Measurements from ENCODE around the gene CA4.
A peak's percentile ranks its signal among the peaks of the same experiment; 100 is the strongest.

CA4 gene

GRCh38 chr17:60128171-60128859 lies 21.5 kb upstream of the CA4 start:
- ATAC-seq (ENCODE audit: low read depth) (no peak), DNase-seq (ENCODE audit: low spot score) (no peak)
- H3K27me3 ChIP-seq (ENCODE audit: insufficient read depth, poor library complexity, severe bottlenecking) = no peaks in the 10 kb centered on the region
- no peaks in the 10 kb centered on the region for H3K4me1 ChIP-seq (ENCODE audit: insufficient read depth, poor library complexity, severe bottlenecking)
- H3K27ac ChIP-seq (ENCODE audit: poor library complexity, severe bottlenecking) = no peak overlapping the region
- H3K9me3 ChIP-seq (ENCODE audit: severe bottlenecking) = no peaks in the 10 kb centered on the region
- no peak for TF ChIP-seq CTCF (IDR thresholded peaks at IDR 0.05; ENCODE audit: poor library complexity, severe bottlenecking)
- H3K36me3 ChIP-seq (ENCODE audit: low read depth) = peaks cover 15% of the 10 kb centered on the region
- H3K4me3 ChIP-seq (ENCODE audit: severe bottlenecking) = no peak overlapping the region

GRCh38 chr17:60129164-60129563 lies 20.6 kb upstream of the CA4 start:
- Histone ChIP-seq H3K36me3 (ENCODE audit: low read depth) (peaks cover 16% of the 10 kb centered on the region), H3K27ac (ENCODE audit: poor library complexity, severe bottlenecking) (no peak overlapping the region), H3K4me3 (ENCODE audit: severe bottlenecking) (no peak overlapping the region), H3K9me3 (ENCODE audit: severe bottlenecking) (no peaks in the 10 kb centered on the region), H3K27me3 (ENCODE audit: insufficient read depth, poor library complexity, severe bottlenecking) (no peaks in the 10 kb centered on the region), H3K4me1 (ENCODE audit: insufficient read depth, poor library complexity, severe bottlenecking) (no peaks in the 10 kb centered on the region)
- no peak for TF ChIP-seq CTCF (IDR thresholded peaks at IDR 0.05; ENCODE audit: poor library complexity, severe bottlenecking)
- DNase-seq (ENCODE audit: low spot score) = no peak
- no peak for ATAC-seq (ENCODE audit: low read depth)

- Histone ChIP-seq H3K27me3 (ENCODE audit: insufficient read depth, poor library complexity, severe bottlenecking) (no peaks in the 10 kb centered on the region), H3K4me1 (ENCODE audit: insufficient read depth, poor library complexity, severe bottlenecking) (no peaks in the 10 kb centered on the region), H3K4me3 (ENCODE audit: severe bottlenecking) (no peak overlapping the region), H3K9me3 (ENCODE audit: severe bottlenecking) (no peaks in the 10 kb centered on the region), H3K36me3 (ENCODE audit: low read depth) (peaks cover 16% of the 10 kb centered on the region), H3K27ac (ENCODE audit: poor library complexity, severe bottlenecking) (no peak overlapping the region)
- ATAC-seq (ENCODE audit: low read depth) (no peak), DNase-seq (ENCODE audit: low spot score) (no peak)
- no peak for TF ChIP-seq CTCF (IDR thresholded peaks at IDR 0.05; ENCODE audit: poor library complexity, severe bottlenecking)
Measured at GRCh38 chr17:60130466-60130865, 19.3 kb upstream of the CA4 start.

- Histone ChIP-seq H3K36me3 (ENCODE audit: low read depth) (peaks cover 16% of the 10 kb centered on the region), H3K4me1 (ENCODE audit: insufficient read depth, poor library complexity, severe bottlenecking) (no peaks in the 10 kb centered on the region), H3K4me3 (ENCODE audit: severe bottlenecking) (peak overlapping the region; percentile 82), H3K27ac (ENCODE audit: poor library complexity, severe bottlenecking) (peak overlapping the region; percentile 17), H3K27me3 (ENCODE audit: insufficient read depth, poor library complexity, severe bottlenecking) (peaks cover 14% of the 10 kb centered on the region), H3K9me3 (ENCODE audit: severe bottlenecking) (no peaks in the 10 kb centered on the region)
- DNase-seq (ENCODE audit: low spot score) (peak; percentile 21), ATAC-seq (ENCODE audit: low read depth) (peak; percentile 18)
- no peak for TF ChIP-seq CTCF (IDR thresholded peaks at IDR 0.05; ENCODE audit: poor library complexity, severe bottlenecking)
Measured at GRCh38 chr17:60134396-60135150, 15.2 kb upstream of the CA4 start.

Data from RWPE2 (cell line).